ENCODE measurements around the gene RAB41.
"Not testable (repeated sequence)": the region's sequence is repeated elsewhere in the genome, so short reads cannot be mapped to it uniquely, and the experiment has no call there.

Gene RAB41

DNA sequence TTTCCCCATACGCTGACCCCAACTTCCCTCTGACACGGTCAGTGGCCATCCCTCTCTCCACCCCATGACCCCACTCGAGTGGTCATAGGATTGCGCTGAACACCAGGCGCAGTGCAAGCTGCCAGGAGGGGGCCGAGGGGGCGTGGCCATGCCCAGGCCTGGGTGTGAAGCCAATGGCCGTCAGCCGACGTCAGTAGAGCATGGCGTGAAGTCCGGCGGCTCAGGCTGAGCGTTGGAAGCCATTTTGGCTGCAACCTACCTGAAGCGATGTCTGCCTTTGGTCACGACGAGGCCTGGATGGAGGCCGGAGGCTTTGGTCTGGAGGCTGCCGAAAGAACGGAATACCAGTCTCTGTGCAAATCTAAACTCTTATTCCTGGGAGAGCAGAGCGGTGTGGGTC is at the start of gene RAB41:
RAB41 (plus strand) TSS at position 222 of the 400 bp plus-strand sequence; CDS start at position 268, 46 bp downstream.
- DNase-seq (ENCODE audit: low read depth, low spot score): no peak

DNA sequence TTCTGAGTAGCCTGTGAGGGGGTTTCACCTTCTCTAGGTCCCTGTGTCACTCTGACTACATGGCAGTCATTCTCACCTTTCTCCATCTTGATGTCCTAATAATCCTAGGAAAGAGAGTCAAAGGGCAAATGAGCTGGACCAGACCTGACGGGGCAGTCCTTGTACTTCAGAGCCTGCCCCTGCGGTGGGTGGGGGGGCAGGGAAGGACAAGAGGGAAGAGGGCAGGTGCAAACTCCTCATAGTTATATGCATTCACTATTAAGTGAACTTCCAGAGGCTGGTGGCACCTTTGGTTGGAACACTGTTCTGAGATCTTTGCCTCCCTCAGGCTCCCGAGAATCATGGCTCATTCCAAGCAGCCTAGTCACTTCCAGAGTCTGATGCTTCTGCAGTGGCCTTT is 47.6 kb upstream of the RAB41 start, which contains the start of gene AWAT1:
AWAT1 (plus strand) TSS at position 301 of the 400 bp plus-strand sequence; CDS start at position 342, 41 bp downstream.
- no peak for DNase-seq (ENCODE audit: low read depth, low spot score)

DNA sequence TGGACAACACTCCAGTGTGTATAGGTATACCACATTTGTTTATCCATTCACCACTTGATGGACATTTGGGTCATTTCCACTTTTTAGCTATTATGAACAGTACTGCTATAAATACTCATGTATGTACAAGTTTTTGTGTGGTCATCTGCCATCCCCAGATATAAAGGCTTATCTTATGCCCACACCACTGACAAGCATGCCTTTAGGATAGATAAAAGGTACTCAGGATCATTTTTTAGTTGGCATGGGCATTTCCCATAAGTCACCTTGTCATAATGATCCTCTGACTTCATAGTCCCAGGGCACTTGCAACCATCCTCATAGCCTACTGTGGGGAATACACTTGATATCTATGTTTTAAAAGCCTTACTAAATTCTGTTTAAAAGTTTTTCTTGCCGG is 41.2 kb upstream of the RAB41 start:
- DNase-seq (ENCODE audit: low read depth, low spot score): no peak

DNA sequence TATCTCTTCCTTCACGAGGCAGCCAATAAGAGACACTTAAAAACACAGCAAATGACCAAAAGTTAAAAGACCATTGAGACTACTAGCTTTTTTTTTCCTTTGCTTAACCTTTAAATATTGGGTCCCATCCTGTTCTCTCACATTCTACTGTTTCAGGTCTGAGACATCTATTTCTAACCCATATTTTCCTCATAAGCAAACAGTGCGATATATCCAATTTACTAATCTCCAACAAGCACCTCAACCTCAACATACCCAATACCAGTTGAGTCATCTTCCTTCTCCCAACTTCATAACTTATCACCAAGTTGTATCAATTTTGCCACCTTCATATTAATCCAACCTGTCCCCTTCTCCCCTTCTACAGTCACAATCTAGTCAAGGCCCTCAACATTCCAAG is 40.5 kb upstream of the RAB41 start:
- no peak for DNase-seq (ENCODE audit: low read depth, low spot score)

DNA sequence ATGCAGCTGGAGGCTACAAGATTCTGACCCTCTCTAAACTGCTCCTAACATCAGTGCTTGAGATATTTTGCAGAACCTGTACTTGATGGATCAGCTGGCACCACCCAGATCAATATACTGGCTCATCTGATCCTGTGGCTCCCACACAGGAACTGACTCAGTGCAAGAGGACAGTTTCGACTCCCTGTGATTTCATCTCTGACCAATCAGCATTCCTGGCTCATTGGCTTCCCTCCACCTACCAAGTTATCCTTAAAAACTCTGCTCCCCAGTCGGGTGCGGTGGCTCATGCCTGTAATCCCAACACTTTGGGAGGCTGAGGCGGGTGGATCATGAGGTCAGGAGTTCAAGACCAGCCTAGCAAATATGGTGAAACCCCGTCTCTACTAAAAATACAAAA is 38.4 kb upstream of the RAB41 start:
- DNase-seq (ENCODE audit: low read depth, low spot score): not testable (repeated sequence)

DNA sequence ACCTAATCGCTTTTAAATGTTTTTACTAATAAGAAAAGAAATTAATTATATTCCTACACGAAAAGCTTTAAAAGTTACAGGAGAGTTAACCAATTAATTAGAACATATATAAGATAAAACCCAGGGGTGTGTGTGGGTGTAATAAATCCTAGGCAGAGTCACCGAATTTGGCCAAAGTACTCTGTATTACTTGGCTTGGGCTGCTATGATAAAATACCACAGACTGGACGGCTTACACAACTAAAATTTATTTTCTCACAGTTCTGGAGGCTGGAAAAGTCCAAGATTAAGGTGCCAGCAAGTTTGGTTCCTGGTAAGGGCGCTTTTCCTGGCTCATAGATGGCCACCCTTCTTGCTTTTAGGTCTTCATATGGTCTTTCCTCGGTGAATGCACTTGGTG is 37.1 kb upstream of the RAB41 start:
- no peak for DNase-seq (ENCODE audit: low read depth, low spot score)

DNA sequence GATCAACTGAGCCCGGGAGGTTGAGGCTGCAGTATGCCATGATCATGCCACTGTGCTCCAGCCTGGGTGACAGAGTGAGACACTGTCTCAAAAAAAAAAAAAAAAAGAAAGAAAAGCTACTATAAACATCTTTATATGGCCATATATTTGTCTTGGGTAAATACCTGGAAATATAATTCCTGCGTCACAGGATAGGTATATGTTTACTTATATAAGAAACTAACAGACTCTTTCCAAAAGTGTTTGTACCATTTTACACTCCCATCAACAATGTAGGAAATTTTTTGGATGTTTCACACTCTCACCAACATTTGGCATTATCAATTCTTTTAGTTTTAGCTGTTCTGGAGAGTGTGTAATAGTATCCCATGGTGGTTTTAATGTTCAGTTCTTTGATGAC is 34.7 kb upstream of the RAB41 start:
- no peak for DNase-seq (ENCODE audit: low read depth, low spot score)

DNA sequence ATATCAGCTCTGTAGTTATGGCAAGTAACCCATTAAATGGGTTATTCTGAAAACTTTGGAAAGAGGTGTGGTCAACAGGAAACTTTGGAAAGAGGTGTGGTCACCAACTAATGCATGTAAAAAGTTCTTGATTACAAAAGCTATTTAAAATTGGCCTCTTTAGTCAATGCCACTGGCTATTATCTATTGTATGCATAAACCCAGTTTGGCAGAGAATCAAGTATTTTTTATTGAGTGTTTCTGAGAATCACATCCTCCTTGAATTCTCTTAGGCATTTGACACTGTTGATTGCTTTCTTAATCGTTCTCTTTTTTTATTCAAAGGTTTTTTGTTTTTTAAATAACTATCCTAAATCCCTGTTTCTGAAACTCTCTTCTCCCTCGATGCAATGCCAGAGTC is 29.5 kb upstream of the RAB41 start:
- no peak for DNase-seq (ENCODE audit: low read depth, low spot score)

DNA sequence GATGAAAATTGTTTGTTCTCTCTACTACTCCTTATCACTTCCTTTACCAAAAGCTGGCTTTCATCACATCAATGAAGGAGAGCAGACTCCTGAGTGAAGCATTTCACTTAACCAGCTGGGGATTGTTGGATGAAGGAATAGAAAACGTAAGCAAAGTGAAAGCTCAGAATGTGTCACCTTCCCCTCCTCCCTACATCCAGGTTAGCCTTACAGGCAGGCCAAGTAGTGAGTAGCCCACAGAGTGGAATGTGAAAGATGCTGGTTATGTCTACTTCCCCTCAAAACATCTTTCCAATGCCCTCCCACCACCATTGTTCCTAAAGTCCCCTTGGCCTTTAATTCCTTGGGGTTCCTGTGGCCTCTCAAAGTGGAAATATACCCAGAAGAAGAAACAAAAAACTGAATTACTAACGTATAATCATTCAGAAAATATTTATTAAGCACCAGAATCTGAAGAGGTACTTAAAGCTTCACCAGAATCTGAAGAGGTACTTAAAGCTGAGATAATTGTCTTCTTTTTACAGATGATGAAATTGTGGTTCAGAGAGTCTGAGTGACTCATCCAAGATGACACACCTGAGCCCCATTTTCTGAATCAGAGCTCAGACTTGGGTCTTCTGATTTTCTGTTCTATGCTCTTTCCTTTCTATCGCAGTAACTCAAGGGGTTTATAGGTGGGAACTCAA is 28.5 kb upstream of the RAB41 start:
- no peak for DNase-seq (ENCODE audit: low read depth, low spot score)

DNA sequence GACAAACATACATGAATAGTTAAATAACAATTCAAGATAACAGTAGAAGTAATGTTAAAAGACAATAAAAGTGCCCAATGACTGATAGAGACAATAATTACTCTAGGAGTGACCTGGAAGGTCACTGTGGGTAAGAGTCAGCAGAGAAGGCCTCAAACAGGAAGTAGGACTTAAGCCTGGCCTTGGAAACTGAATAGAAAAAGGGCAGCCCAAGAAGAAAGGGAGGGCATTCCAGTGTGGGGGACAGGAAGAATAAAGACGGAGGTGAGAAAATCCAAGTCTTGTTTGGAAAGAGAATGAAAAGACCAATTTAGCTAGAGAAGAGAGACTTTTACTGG is 27.9 kb upstream of the RAB41 start:
- no peak for DNase-seq (ENCODE audit: low read depth, low spot score)

DNA sequence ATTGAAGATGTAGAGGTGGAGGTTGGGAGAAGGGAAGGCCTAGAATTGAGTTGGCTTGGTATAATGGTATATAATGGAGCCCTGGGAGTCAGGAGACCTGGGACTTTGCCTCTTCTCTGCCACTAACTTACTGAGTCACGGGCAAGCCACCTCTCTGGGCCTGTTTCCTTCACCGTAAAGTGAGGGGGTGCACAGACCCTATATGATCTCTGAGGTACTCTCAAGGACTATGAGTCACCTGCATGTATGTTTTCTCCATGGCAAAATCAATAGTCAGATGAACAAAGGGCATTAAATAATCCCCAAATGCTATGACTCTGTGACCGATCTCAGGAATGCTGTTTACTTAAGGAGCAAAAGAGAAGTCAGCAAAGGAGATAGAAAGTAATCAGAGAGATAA is 27.1 kb upstream of the RAB41 start:
- no peak for DNase-seq (ENCODE audit: low read depth, low spot score)

DNA sequence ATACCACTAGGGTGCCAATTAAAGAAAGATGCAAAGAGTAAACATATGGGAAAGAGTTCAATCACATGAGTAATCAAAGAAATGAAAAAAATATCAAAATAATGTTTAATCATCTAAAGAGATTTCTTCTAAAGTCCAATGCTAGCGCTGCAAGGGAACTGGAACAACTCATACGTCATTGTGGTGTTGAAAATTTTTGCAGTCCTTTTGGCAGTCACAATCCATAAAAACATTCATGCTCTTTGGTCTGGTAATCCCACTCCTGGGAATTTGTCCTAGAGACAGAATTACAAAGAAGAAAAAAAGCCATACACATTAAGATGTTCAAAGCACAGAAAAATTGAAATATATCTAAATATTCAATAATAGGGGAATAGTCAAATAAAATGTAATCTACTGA is 26.5 kb upstream of the RAB41 start:
- DNase-seq (ENCODE audit: low read depth, low spot score): no peak

DNA sequence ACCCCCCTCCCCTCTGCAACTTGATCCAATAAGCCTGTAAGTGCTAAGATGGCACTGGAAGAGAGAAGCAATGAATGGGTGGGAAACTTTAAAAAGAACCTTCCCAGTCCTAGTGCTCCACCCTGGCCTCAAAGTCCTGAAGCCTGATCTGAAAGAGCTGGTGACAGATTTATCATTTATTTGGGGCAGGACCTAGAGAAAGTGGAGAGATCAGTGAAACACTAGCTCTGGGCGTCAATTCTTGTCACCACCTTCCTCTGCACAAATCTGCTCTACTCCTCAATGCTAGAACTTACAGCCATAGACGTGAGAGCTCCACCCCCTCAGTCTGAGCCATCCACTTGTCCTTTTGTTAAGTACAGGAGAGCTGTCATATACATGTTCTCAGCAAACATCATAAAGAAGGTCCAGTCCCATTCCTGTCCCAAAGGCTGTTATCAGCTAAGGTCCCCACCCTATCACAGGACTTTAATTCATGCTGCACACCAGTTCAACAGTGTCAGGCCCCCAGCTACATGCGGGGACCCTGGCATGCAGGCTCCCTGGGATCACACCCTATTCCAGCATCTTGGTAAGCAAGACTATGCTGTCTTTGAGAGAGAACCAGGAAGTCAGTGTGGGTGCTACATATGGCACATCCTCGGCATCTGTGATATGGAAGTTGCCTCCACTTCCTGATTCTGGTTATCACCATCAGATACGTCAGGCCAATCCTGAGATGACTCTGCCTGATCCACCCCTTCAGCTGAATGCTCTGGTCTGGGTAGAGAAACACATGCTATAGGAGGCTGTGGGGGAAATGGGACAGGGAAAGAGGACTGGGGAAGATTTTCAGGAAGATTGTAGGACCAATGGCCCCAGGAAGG is 24.3 kb upstream of the RAB41 start:
- no peak for DNase-seq (ENCODE audit: low read depth, low spot score)

DNA sequence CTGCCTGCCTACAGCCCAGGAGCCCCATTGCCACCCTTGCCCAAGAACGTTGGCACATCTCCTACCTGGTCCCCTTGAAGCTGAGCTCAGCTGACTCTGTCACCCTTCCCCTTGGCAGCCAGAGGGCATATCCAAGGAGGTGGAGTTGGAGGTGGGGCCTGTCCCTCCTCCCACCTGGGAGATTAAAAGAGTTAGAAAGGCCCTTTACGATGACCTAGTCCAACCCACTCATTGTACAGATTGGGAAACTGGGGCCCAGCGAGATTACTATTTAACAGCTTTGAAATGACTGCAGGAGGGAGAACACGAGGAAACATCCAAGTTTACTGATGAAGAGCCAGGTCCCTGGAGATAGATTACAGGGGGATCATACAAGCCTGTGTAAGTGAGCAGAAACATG is 21.9 kb upstream of the RAB41 start, which contains the start of gene P2RY4:
P2RY4 (minus strand) TSS at position 101 of the 400 bp plus-strand sequence. CDS start 580 bp downstream, outside the sequence.
- DNase-seq (ENCODE audit: low read depth, low spot score): no peak

DNA sequence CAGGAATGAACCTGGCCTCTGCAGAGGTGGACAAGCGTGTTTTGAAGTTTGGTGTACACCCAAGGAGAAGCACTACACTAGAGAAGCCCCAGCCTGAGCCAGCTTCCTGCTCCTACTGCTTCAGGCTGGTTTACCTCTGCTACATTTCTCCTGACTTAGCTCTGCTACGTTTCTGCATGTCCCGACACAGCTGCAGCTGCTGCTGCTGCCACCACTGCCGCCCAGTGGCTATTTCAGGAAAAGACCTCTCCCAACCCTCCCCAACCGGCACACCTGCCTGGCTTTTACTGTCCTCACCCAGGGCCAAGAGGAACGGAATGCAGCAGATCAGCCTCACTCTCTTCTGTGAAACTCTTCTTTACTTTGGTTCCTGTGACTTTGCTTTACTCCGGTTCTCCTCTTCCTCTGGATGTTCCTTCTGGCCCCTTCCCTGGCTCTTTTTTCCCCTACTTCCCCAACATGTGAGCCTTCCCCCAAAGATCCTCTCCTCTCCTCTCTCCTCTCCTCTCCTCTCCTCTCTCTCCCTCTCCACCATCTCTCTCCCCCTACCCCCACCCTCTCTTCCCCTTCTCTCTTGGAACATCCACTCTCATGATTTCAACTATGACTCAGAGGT is 18.9 kb upstream of the RAB41 start:
- DNase-seq (ENCODE audit: low read depth, low spot score): no peak

DNA sequence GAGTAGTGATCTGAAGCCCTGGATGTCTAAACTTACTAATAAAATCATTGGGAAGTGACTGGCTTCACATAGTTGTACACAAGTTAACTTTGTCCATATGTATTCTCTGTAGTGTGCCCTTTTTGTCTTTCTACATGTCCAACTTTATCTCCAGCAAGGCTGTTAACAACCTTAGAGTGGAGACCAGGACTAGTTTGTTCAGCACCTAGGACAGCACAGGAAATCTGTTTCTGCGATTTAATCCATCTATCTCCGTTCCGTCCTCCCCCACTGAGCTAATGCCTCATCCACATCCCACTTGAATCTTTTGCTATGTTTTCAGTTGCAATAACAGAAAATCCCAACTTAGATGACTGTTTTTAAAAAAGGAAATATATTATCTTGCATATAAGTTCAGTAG is 17.2 kb upstream of the RAB41 start:
- DNase-seq (ENCODE audit: low read depth, low spot score): no peak

DNA sequence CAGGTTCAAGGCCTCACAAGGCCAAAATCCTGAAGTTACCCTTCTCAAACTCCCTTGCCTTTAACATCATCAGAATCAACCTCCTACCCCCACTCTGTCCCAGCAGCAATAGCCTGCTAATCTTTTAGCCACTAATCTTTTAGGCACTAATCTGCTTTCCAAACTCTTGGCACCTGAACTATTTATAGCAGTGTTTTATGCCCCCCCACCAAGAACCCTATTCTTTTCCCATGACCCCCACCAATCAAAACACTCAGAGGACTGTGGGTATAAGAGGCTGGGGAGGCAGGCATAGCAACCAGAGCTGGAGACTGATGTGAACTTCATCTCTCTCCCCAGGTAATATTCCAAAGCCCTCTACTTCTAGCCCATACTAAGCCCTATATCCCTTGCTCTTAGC is 13.9 kb upstream of the RAB41 start, which contains the start of gene ARR3:
ARR3 (plus strand) TSS at position 301 of the 400 bp plus-strand sequence. CDS start 1,052 bp downstream, outside the sequence.
- DNase-seq (ENCODE audit: low read depth, low spot score): no peak

DNA sequence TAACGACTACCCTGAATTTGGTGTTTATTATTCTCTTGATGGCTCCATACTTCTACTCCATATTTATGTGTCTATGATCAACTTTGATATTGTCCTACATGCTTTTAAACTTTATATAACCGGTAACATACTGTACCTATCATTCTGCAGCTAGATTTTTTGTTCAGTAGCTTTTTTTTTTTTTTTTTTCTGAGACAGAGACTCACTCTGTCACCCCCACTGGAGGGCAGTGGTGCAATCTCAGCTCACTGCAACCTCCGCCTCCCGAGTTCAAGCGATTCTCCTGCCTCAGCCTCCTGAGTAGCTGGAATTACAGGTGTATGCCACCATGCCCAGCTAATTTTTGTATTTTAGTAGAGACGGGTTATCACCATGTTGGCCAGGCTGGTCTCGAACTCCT is 7.9 kb upstream of the RAB41 start:
- DNase-seq (ENCODE audit: low read depth, low spot score): not testable (repeated sequence)

DNA sequence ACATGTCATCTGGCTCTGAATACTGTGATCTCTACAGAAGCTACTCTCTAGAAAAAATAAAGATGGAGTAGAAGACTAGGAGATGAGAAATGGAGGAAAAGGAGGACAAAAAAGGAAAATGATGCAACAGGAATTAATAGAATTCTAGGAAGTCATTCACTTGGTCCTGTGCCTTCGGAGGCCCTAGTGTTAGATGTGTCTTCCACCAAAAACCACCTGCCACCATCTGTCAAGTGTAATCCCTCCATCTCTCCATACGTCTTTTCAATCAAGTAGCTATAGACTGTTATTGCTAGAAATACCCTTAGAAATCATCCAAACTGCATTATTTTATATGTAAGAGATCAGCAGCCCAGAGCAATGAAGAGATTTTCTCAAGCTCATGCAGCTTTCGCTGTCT is 2.9 kb upstream of the RAB41 start:
- no peak for DNase-seq (ENCODE audit: low read depth, low spot score)

DNA sequence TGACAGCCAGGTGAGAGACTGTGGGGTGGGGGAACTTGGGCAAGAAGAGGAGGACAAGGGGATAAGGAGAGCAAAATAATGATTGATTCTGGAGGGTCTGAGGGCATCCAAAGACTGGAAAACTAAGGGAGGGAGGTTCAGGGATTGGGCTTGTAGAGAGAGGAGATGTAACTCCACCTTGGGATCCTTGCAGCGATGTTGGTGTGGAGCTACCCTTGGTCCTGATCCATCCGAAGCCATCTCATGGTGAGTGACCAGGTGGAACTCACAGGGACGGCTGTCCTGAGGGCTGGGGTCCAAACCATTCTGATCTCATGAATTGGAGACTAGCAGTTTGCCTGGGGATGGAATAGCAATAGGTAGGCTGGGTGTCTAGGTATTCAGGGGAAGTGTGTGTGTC is 1.4 kb upstream of the RAB41 start:
- DNase-seq (ENCODE audit: low read depth, low spot score): no peak

DNA sequence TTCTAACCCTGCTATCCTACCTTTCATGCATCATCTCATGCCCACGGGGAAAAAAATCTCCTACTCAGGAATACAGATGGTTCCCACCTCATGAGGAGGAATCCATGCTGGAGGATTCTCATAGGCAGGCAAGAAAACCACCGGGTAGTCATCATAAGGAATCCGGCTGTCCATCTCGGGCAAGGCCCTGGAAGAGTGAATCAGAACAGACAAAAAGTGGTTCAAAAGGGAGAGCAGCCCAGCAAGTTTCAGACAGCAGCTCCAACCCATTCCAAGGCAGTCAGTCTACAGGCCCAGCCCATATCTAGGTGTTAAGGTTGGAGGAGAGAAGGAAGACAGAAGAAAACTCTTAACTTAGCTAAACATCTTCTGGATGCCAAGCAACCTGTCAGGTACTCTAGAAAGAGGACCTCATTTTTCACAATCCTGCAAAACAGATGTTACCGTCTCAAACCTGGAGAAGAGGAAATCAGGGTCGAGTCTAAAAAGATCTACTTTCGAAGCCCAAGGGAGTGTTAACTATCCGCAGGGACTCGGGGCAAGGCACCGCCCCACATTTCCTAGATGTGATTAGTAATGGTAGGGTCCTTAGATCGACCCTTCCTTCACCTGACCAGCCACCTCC is 7.3 kb downstream of the RAB41 start:
- no peak for DNase-seq (ENCODE audit: low read depth, low spot score)

Measured in brain pericyte (primary cell).